Nephron (organoid): ENCODE results near the gene TEX50.
"Not testable (repeated sequence)": the region's sequence is repeated elsewhere in the genome, so short reads cannot be mapped to it uniquely, and the experiment has no call there.

Experiments used
- H3K27ac Mint-ChIP-seq, 3 experiments: 2 replicates each; pipeline ENCODE4 v1.8.0; 2020; ENCODE audit warnings: mixed read lengths in 3 of 3, mild to moderate bottlenecking in 2 of 3, moderate library complexity in 1 of 3
- H3K27me3 Mint-ChIP-seq: 2 replicates; pipeline ENCODE4 v1.8.0; 2021; ENCODE audit warnings: low read depth, mild to moderate bottlenecking, moderate library complexity, mixed read lengths
- H3K36me3 Mint-ChIP-seq: 2 replicates; pipeline ENCODE4 v1.8.0; 2020; ENCODE audit warnings: low read depth, mixed read lengths
- H3K4me1 Mint-ChIP-seq: 2 replicates; pipeline ENCODE4 v1.8.0; 2020; ENCODE audit warnings: mixed read lengths
- H3K4me3 Mint-ChIP-seq, 3 experiments: 2 replicates each; pipeline ENCODE4 v1.8.0; 2020; ENCODE audit warnings: mild to moderate bottlenecking in 3 of 3, mixed read lengths in 3 of 3, moderate library complexity in 2 of 3
- H3K9me3 Mint-ChIP-seq: 2 replicates; pipeline ENCODE4 v1.8.0; 2020; ENCODE audit warnings: mixed read lengths
- TF ChIP-seq, protein P1 (sequence below), 3 experiments: fragments of 200-600 bp; sonication (generic); IDR thresholded peaks; one replicate each; pipeline ENCODE4 v1.5.0; 2021; ENCODE audit warnings: antibody characterized with exemption in 3 of 3; ENCODE audit not compliant: unreplicated experiment in 3 of 3

TEX50 gene

DNA sequence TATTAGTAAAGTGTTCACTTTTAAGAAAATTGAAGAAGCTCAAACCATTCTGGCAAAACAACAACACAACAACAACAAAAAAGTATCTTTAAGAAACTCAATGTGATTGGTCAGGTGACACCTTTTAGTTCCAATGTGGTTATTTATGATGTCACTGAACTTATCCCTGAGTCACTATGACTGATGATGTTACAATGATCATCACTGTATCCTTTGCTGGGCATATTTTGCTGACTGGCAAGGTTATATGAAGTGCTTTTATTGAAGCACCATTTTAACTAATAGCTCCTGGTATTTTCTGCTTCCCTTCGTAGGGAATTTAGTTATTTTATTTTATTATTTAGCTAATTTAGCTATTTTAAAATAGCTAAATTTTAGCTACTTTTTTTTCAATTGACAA is at the start of gene TEX50:
TEX50 (plus strand) TSS at position 223 of the 400 bp plus-strand sequence. CDS start 184 bp downstream, outside the sequence.
- Mint-ChIP-seq H3K9me3 (peaks cover 5% of the 10 kb centered on the region), H3K4me3 (no peak within 1 kb of the TSS), H3K27me3 (peaks cover 4% of the 10 kb centered on the region), H3K4me1 (no peaks in the 10 kb centered on the region), H3K27ac (no peak within 1 kb of the TSS), H3K36me3 (no peaks in the 10 kb centered on the region)
- TF ChIP-seq, protein P1, sequence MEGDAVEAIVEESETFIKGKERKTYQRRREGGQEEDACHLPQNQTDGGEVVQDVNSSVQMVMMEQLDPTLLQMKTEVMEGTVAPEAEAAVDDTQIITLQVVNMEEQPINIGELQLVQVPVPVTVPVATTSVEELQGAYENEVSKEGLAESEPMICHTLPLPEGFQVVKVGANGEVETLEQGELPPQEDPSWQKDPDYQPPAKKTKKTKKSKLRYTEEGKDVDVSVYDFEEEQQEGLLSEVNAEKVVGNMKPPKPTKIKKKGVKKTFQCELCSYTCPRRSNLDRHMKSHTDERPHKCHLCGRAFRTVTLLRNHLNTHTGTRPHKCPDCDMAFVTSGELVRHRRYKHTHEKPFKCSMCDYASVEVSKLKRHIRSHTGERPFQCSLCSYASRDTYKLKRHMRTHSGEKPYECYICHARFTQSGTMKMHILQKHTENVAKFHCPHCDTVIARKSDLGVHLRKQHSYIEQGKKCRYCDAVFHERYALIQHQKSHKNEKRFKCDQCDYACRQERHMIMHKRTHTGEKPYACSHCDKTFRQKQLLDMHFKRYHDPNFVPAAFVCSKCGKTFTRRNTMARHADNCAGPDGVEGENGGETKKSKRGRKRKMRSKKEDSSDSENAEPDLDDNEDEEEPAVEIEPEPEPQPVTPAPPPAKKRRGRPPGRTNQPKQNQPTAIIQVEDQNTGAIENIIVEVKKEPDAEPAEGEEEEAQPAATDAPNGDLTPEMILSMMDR (IDR thresholded peaks at IDR 0.05; ENCODE audit: unreplicated experiment in 3 of 3): no peak

DNA sequence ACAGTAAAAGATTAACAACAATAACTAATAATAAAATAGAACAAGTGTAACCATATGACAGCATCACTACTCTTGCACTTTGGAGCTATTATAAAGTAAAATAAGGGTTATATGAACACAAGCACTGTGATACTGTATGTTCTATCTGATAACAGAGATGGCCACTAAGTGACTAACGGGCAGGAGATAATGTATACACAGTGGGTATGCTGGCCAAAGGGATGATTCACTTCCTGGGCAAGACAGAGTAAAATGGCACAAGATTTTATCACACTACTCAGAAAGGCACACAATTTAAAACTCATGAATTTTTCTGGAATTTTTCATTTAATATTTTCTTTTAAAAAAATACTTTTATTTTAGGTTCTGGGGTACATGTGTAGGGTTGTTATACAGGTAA is 44.6 kb upstream of the TEX50 start:
- no peaks in the 10 kb centered on the region for H3K36me3 Mint-ChIP-seq

GRCh38 chr1:173591138-173591537 is 44.0 kb upstream of the TEX50 start:
- H3K27me3 Mint-ChIP-seq, H3K4me1 Mint-ChIP-seq, H3K36me3 Mint-ChIP-seq, H3K27ac Mint-ChIP-seq, H3K9me3 Mint-ChIP-seq, H3K4me3 Mint-ChIP-seq: not testable (repeated sequence)

More for the DNA sequence above, 44.6 kb upstream of the TEX50 start:
- H3K4me1 Mint-ChIP-seq: no peaks in the 10 kb centered on the region
- no peaks in the 10 kb centered on the region for H3K27me3 Mint-ChIP-seq
- no peak overlapping the region for H3K4me3 Mint-ChIP-seq
- H3K9me3 Mint-ChIP-seq: no peaks in the 10 kb centered on the region
- no peak overlapping the region for H3K27ac Mint-ChIP-seq
- TF ChIP-seq, protein P1 (IDR thresholded peaks at IDR 0.05; ENCODE audit: unreplicated experiment in 3 of 3): no peak

GRCh38 chr1:173596097-173596825 is 38.9 kb upstream of the TEX50 start:
- Mint-ChIP-seq H3K36me3 (no peaks in the 10 kb centered on the region), H3K4me3 (no peak overlapping the region), H3K9me3 (no peaks in the 10 kb centered on the region), H3K4me1 (no peaks in the 10 kb centered on the region), H3K27ac (no peak overlapping the region), H3K27me3 (no peaks in the 10 kb centered on the region)
- TF ChIP-seq, protein P1 (IDR thresholded peaks at IDR 0.05; ENCODE audit: unreplicated experiment in 3 of 3): no peak

GRCh38 chr1:173601588-173601987 is 33.5 kb upstream of the TEX50 start:
- H3K4me3 Mint-ChIP-seq: no peak overlapping the region
- H3K27me3 Mint-ChIP-seq: no peaks in the 10 kb centered on the region
- H3K27ac Mint-ChIP-seq: no peak overlapping the region
- no peaks in the 10 kb centered on the region for H3K9me3 Mint-ChIP-seq
- TF ChIP-seq, protein P1 (IDR thresholded peaks at IDR 0.05; ENCODE audit: unreplicated experiment in 3 of 3): no peak
- H3K36me3 Mint-ChIP-seq: no peaks in the 10 kb centered on the region
- no peaks in the 10 kb centered on the region for H3K4me1 Mint-ChIP-seq

- H3K4me3 Mint-ChIP-seq: peak within 1 kb of the TSS in 2 of 3 experiments; percentile 21 to 24
- H3K36me3 Mint-ChIP-seq: no peaks in the 10 kb centered on the region
Measured at GRCh38 chr1:173603056-173603591, 32.0 kb upstream of the TEX50 start, which contains the start of gene SLC9C2. Gene SLC9C2 (minus strand): TSS chr1:173603072. CDS start chr1:173601776, 1,296 bp downstream.

More at GRCh38 chr1:173603056-173603591, 32.0 kb upstream of the TEX50 start, which contains the start of gene SLC9C2:
- Mint-ChIP-seq H3K9me3 (peaks cover 2% of the 10 kb centered on the region), H3K27ac (peak within 1 kb of the TSS; percentile 41 to 81 (median 50)), H3K4me1 (no peaks in the 10 kb centered on the region), H3K27me3 (no peaks in the 10 kb centered on the region)
- TF ChIP-seq, protein P1 (IDR thresholded peaks at IDR 0.05; ENCODE audit: unreplicated experiment in 3 of 3): no peak
